Measurements from ENCODE around the gene SLC44A1.

The SLC44A1 gene

GRCh38 chr9:105483618-105484017, 239.2 kb downstream of the SLC44A1 start:
- TF ChIP-seq BACH2 (CRISPR knock-in tag; IDR thresholded peaks at IDR 0.05; ENCODE audit: borderline replicate concordance) (no peak), TCF4 (CRISPR knock-in tag; IDR thresholded peaks at IDR 0.05; ENCODE audit: borderline replicate concordance) (no peak), PATZ1 (CRISPR knock-in tag; IDR thresholded peaks at IDR 0.05; ENCODE audit: borderline replicate concordance) (no peak), CSDC2 (CRISPR knock-in tag; IDR thresholded peaks at IDR 0.05) (no peak), ZNF8 (CRISPR knock-in tag; IDR thresholded peaks at IDR 0.05) (no peak), ZFP30 (CRISPR knock-in tag; IDR thresholded peaks at IDR 0.05) (no peak), SNAI2 (CRISPR knock-in tag; IDR thresholded peaks at IDR 0.05) (no peak), ZC3H10 (CRISPR knock-in tag; IDR thresholded peaks at IDR 0.05) (no peak), RARB (CRISPR knock-in tag; IDR thresholded peaks at IDR 0.05) (no peak), GLIS3 (CRISPR knock-in tag; IDR thresholded peaks at IDR 0.05) (no peak)
- TF ChIP-seq, protein P1, sequence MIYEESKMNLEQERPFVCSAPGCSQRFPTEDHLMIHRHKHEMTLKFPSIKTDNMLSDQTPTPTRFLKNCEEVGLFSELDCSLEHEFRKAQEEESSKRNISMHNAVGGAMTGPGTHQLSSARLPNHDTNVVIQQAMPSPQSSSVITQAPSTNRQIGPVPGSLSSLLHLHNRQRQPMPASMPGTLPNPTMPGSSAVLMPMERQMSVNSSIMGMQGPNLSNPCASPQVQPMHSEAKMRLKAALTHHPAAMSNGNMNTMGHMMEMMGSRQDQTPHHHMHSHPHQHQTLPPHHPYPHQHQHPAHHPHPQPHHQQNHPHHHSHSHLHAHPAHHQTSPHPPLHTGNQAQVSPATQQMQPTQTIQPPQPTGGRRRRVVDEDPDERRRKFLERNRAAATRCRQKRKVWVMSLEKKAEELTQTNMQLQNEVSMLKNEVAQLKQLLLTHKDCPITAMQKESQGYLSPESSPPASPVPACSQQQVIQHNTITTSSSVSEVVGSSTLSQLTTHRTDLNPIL (CRISPR knock-in tag; IDR thresholded peaks at IDR 0.05; ENCODE audit: low read depth): no peak
- TF ChIP-seq, protein P2, sequence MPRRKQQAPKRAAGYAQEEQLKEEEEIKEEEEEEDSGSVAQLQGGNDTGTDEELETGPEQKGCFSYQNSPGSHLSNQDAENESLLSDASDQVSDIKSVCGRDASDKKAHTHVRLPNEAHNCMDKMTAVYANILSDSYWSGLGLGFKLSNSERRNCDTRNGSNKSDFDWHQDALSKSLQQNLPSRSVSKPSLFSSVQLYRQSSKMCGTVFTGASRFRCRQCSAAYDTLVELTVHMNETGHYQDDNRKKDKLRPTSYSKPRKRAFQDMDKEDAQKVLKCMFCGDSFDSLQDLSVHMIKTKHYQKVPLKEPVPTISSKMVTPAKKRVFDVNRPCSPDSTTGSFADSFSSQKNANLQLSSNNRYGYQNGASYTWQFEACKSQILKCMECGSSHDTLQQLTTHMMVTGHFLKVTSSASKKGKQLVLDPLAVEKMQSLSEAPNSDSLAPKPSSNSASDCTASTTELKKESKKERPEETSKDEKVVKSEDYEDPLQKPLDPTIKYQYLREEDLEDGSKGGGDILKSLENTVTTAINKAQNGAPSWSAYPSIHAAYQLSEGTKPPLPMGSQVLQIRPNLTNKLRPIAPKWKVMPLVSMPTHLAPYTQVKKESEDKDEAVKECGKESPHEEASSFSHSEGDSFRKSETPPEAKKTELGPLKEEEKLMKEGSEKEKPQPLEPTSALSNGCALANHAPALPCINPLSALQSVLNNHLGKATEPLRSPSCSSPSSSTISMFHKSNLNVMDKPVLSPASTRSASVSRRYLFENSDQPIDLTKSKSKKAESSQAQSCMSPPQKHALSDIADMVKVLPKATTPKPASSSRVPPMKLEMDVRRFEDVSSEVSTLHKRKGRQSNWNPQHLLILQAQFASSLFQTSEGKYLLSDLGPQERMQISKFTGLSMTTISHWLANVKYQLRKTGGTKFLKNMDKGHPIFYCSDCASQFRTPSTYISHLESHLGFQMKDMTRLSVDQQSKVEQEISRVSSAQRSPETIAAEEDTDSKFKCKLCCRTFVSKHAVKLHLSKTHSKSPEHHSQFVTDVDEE (CRISPR knock-in tag; IDR thresholded peaks at IDR 0.05): no peak
- no peak for ATAC-seq

- TF ChIP-seq, protein P3, sequence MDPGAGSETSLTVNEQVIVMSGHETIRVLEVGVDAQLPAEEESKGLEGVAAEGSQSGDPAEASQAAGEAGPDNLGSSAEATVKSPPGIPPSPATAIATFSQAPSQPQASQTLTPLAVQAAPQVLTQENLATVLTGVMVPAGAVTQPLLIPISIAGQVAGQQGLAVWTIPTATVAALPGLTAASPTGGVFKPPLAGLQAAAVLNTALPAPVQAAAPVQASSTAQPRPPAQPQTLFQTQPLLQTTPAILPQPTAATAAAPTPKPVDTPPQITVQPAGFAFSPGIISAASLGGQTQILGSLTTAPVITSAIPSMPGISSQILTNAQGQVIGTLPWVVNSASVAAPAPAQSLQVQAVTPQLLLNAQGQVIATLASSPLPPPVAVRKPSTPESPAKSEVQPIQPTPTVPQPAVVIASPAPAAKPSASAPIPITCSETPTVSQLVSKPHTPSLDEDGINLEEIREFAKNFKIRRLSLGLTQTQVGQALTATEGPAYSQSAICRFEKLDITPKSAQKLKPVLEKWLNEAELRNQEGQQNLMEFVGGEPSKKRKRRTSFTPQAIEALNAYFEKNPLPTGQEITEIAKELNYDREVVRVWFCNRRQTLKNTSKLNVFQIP (CRISPR knock-in tag; IDR thresholded peaks at IDR 0.05; ENCODE audit: borderline replicate concordance, low read depth): no peak
- no peak for TF ChIP-seq ZFP3 (CRISPR knock-in tag; IDR thresholded peaks at IDR 0.05)
- no peak for TF ChIP-seq BACH2 (CRISPR knock-in tag; IDR thresholded peaks at IDR 0.05; ENCODE audit: borderline replicate concordance)
- no peak for TF ChIP-seq RARB (CRISPR knock-in tag; IDR thresholded peaks at IDR 0.05)
- no peak for TF ChIP-seq ISL1 (CRISPR knock-in tag; IDR thresholded peaks at IDR 0.05)
- TF ChIP-seq ZNF565 (CRISPR knock-in tag; conservative IDR thresholded peaks at IDR 0.05; ENCODE audit: low read depth): no peak
- TF ChIP-seq, protein P2 (CRISPR knock-in tag; IDR thresholded peaks at IDR 0.05): no peak
- no peak for TF ChIP-seq OSR1 (CRISPR knock-in tag; IDR thresholded peaks at IDR 0.05)
- TF ChIP-seq ZC3H10 (CRISPR knock-in tag; IDR thresholded peaks at IDR 0.05): no peak
- TF ChIP-seq, protein P4, sequence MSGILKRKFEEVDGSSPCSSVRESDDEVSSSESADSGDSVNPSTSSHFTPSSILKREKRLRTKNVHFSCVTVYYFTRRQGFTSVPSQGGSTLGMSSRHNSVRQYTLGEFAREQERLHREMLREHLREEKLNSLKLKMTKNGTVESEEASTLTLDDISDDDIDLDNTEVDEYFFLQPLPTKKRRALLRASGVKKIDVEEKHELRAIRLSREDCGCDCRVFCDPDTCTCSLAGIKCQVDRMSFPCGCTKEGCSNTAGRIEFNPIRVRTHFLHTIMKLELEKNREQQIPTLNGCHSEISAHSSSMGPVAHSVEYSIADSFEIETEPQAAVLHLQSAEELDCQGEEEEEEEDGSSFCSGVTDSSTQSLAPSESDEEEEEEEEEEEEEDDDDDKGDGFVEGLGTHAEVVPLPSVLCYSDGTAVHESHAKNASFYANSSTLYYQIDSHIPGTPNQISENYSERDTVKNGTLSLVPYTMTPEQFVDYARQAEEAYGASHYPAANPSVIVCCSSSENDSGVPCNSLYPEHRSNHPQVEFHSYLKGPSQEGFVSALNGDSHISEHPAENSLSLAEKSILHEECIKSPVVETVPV (CRISPR knock-in tag; IDR thresholded peaks at IDR 0.05): no peak
- TF ChIP-seq PPARA (CRISPR knock-in tag; IDR thresholded peaks at IDR 0.05; ENCODE audit: borderline replicate concordance): no peak
- TF ChIP-seq TOX (CRISPR knock-in tag; IDR thresholded peaks at IDR 0.05; ENCODE audit: borderline replicate concordance): no peak
- no peak for TF ChIP-seq ESRRG (CRISPR knock-in tag; IDR thresholded peaks at IDR 0.05)
- TF ChIP-seq ZNF8 (CRISPR knock-in tag; IDR thresholded peaks at IDR 0.05): no peak
- TF ChIP-seq GLIS3 (CRISPR knock-in tag; IDR thresholded peaks at IDR 0.05): no peak
- no peak for TF ChIP-seq PATZ1 (CRISPR knock-in tag; IDR thresholded peaks at IDR 0.05; ENCODE audit: borderline replicate concordance)
- no peak for TF ChIP-seq ZNF70 (CRISPR knock-in tag; IDR thresholded peaks at IDR 0.05)
- TF ChIP-seq, protein P1 (CRISPR knock-in tag; IDR thresholded peaks at IDR 0.05; ENCODE audit: low read depth): no peak
- no peak for TF ChIP-seq CSDC2 (CRISPR knock-in tag; IDR thresholded peaks at IDR 0.05)
- no peak for TF ChIP-seq ZFP30 (CRISPR knock-in tag; IDR thresholded peaks at IDR 0.05)
- ATAC-seq: no peak
Observed at GRCh38 chr9:105484226-105484625, 239.8 kb downstream of the SLC44A1 start.

All from SK-N-SH treated with all-trans-retinoic acid at 6 μM for 48 hours (cell line).